Superior temporal gyrus (tissue), 1 donor: ENCODE results near the gene SEMA4B.
"Not testable (repeated sequence)": the region's sequence is repeated elsewhere in the genome, so short reads cannot be mapped to it uniquely, and the experiment has no call there.

Experiments used
- DNase-seq: peaks from one replicate; pipeline ENCODE4 v3.0.0-alpha.2; 2016; ENCODE audit errors: extremely low spot score

The SEMA4B gene

GRCh38 chr15:90201130-90201943 lies at the start of gene SEMA4B:
Gene SEMA4B, plus strand, starts transcription at chr15:90201330. Its CDS starts 249 bp downstream, at chr15:90201579.
- DNase-seq = peak; percentile 44

- no peak for DNase-seq
Observed at GRCh38 chr15:90151989-90152645, 49.0 kb upstream of the SEMA4B start.

- no peak for DNase-seq
Observed at GRCh38 chr15:90153658-90154057, 47.5 kb upstream of the SEMA4B start.

- no peak for DNase-seq
Observed at GRCh38 chr15:90154246-90154645, 46.9 kb upstream of the SEMA4B start.

- DNase-seq = no peak
Observed at GRCh38 chr15:90154861-90155626, 46.1 kb upstream of the SEMA4B start.

GRCh38 chr15:90159213-90159612 lies 41.9 kb upstream of the SEMA4B start:
- DNase-seq = no peak

- DNase-seq = no peak
Observed at GRCh38 chr15:90160781-90161727, 40.1 kb upstream of the SEMA4B start.

- DNase-seq = no peak
Observed at GRCh38 chr15:90161950-90162361, 39.2 kb upstream of the SEMA4B start.

GRCh38 chr15:90162956-90163355 lies 38.2 kb upstream of the SEMA4B start:
- DNase-seq = no peak

- DNase-seq = not testable (repeated sequence)
Observed at GRCh38 chr15:90164239-90164638, 36.9 kb upstream of the SEMA4B start.

- no peak for DNase-seq
Observed at GRCh38 chr15:90165157-90165556, 36.0 kb upstream of the SEMA4B start.

- DNase-seq = no peak
Observed at GRCh38 chr15:90165659-90166489, 35.3 kb upstream of the SEMA4B start.

GRCh38 chr15:90167121-90167520 lies 34.0 kb upstream of the SEMA4B start:
- no peak for DNase-seq

GRCh38 chr15:90171623-90172022 lies 29.5 kb upstream of the SEMA4B start:
- no peak for DNase-seq

- DNase-seq = no peak
Observed at GRCh38 chr15:90173372-90173771, 27.8 kb upstream of the SEMA4B start.

GRCh38 chr15:90174140-90174875 lies 26.8 kb upstream of the SEMA4B start:
- DNase-seq = peak; percentile 96

- DNase-seq = no peak
Observed at GRCh38 chr15:90177012-90177411, 24.1 kb upstream of the SEMA4B start.

GRCh38 chr15:90178468-90179435 lies 22.4 kb upstream of the SEMA4B start:
- DNase-seq = no peak
